Testis (tissue), 3 donors: ENCODE results near the gene OCSTAMP. TPM values are rescaled to one million over a fixed set of nuclear protein-coding genes. Genes with fewer than 3 reads are reported as not detected.

ENCODE experiments used
- DNase-seq: peaks from one replicate; pipeline ENCODE4 v3.0.0-alpha.2; 2019
- H3K27ac ChIP-seq, 2 donors: fragments of 200-600 bp; sonication (generic); one replicate each; pipeline ENCODE4 v1.5.1; 2019
- H3K27me3 ChIP-seq: fragments of 200-600 bp; sonication (generic); one replicate; pipeline ENCODE4 v1.5.1; 2019
- H3K36me3 ChIP-seq: fragments of 200-600 bp; sonication (generic); one replicate; pipeline ENCODE4 v1.5.1; 2017; ENCODE audit warnings: low read depth; ENCODE audit errors: missing control alignments
- H3K4me1 ChIP-seq: fragments of 200-600 bp; sonication (generic); one replicate; pipeline ENCODE4 v1.5.1; 2019
- H3K4me3 ChIP-seq, 2 donors: fragments of 200-600 bp; sonication (generic); one replicate each; pipeline ENCODE4 v1.5.1; 2017 to 2019
- H3K9me3 ChIP-seq: fragments of 200-600 bp; sonication (generic); one replicate; pipeline ENCODE4 v1.5.1; 2017
- CTCF ChIP-seq, 3 experiments: fragments of 450-650 bp in 2 of 3; fragments of 200-600 bp in 1 of 3; sonication (generic) in 1 of 3; IDR thresholded peaks; one replicate each; pipeline ENCODE4 v1.5.1; 2016 to 2019; ENCODE audit warnings: antibody characterized with exemption in 3 of 3, mild to moderate bottlenecking in 2 of 3, moderate library complexity in 1 of 3
- POLR2A ChIP-seq: fragments of 450-650 bp; IDR thresholded peaks from one replicate; pipeline ENCODE4 v1.6.1; 2017; ENCODE audit warnings: antibody characterized with exemption, mild to moderate bottlenecking, moderate library complexity
- WGBS, 2 donors: methylation state at CpG; one replicate each; pipeline ENCODE4 v1.1.5; 2018; 5-methylcytosine and 5-hydroxymethylcytosine counted together
- intact Hi-C: fragments of 100-400 bp; cut with DNase I; formaldehyde crosslinking; loops from one replicate; pipeline ENCODE4 v1.15.1; 2023; ENCODE audit warnings: low total_unique reads
- polyA plus RNA-seq: library from polyadenylated mRNA; stranded (reverse); fragments of 350-450 nt; fragmentation: Illumina TruSeq; extraction: RNeasy Lipid Tissue Mini Kit (QIAGEN cat#74804); gene quantifications from one replicate; pipeline ENCODE4 v1.2.3, GENCODE V29; 2014; ENCODE audit warnings: low read depth, low replicate concordance; ENCODE audit not compliant: insufficient read depth
- total RNA-seq, 2 donors: library from RNA; depleted of rRNA; stranded (reverse); fragments of >200 nt; gene quantifications; one replicate each; pipeline ENCODE4 v1.2.3, GENCODE V29; 2016

OCSTAMP gene
- total and polyA plus RNA-seq, 3 donors from 2014 or later: 0.25 to 0.56 TPM; not detected in 1

DNA sequence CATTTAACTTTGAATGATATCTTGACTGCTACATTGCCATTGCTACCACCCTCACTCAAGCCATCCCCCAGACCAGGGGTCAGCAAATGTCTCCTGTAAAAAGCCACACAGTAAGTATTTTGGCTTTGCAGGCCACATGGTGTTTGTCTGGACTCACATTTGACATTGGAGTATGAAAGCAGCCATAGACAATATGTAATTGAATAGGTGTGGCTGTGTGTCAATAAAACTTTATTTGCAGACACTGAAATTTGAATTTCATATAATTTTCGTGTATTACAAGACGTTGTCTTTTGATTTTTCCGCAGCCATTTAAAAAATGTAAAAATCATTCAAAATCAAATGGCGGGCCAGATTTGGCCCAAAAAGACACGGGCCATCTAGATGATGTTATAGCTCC lies 36.3 kb upstream of the OCSTAMP start:
- no peak for TF ChIP-seq POLR2A
- TF ChIP-seq CTCF (IDR thresholded peaks at IDR 0.05): no peak
- Histone ChIP-seq H3K9me3 (no peaks in the 10 kb centered on the region), H3K4me3 (no peak overlapping the region), H3K27me3 (no peaks in the 10 kb centered on the region), H3K36me3 (no peaks in the 10 kb centered on the region), H3K4me1 (no peaks in the 10 kb centered on the region), H3K27ac (no peak overlapping the region)
- WGBS, 2 donors: 93 to 98% methylated on average over 5 of the region's 5 CpGs
- intact Hi-C loops: no loop called here
- no peak for DNase-seq

DNA sequence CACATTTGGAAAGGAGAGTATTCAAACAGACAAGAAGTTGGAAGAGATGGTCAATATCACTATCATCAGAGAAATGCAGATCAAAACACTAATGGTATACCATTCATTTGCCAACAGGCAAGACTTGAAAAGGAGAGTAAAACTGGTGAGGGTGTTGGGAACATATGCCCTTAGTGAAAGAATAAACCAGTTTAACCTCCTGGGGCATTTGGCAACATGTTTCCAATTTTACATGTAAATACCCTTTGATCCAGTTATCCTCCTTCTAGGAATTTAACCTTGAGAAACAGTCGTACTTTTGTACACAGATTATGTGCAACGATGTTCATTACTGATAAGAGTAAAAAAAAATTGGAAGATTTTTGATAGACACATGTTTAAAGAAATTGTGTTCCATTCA lies 34.1 kb upstream of the OCSTAMP start:
- Histone ChIP-seq H3K4me3 (no peak overlapping the region), H3K27ac (no peak overlapping the region), H3K36me3 (no peaks in the 10 kb centered on the region), H3K27me3 (no peaks in the 10 kb centered on the region), H3K4me1 (no peaks in the 10 kb centered on the region), H3K9me3 (no peaks in the 10 kb centered on the region)
- no peak for DNase-seq
- TF ChIP-seq CTCF (IDR thresholded peaks at IDR 0.05) (no peak), POLR2A (no peak)
- intact Hi-C loops: no loop called here
- WGBS, 2 donors: 58 to 61% methylated on average over 2 of the region's 2 CpGs

GRCh38 chr20:46583411-46584214 lies 33.2 kb upstream of the OCSTAMP start:
- Histone ChIP-seq H3K9me3 (no peaks in the 10 kb centered on the region), H3K4me1 (no peaks in the 10 kb centered on the region), H3K27ac (no peak overlapping the region), H3K4me3 (no peak overlapping the region), H3K27me3 (no peaks in the 10 kb centered on the region), H3K36me3 (no peaks in the 10 kb centered on the region)
- no peak for DNase-seq
- TF ChIP-seq POLR2A: no peak
- intact Hi-C loops: no loop called here
- WGBS, 2 donors: 79 to 86% methylated on average over 13 to 17 of the region's 17 CpGs

GRCh38 chr20:46582648-46583047 lies 32.2 kb upstream of the OCSTAMP start:
- no peak overlapping the region for H3K27ac ChIP-seq
- no peaks in the 10 kb centered on the region for H3K4me1 ChIP-seq
- no peak for DNase-seq
- WGBS, 2 donors: 91 to 97% methylated on average over 5 of the region's 5 CpGs
- TF ChIP-seq POLR2A (no peak), CTCF (IDR thresholded peaks at IDR 0.05) (no peak)
- no peaks in the 10 kb centered on the region for H3K27me3 ChIP-seq
- intact Hi-C loops: no loop called here
- no peaks in the 10 kb centered on the region for H3K36me3 ChIP-seq
- H3K4me3 ChIP-seq: no peak overlapping the region
- no peaks in the 10 kb centered on the region for H3K9me3 ChIP-seq

- 84 to 86% methylated on average over 3 of the region's 3 CpGs for WGBS, 2 donors
- Histone ChIP-seq H3K36me3 (no peaks in the 10 kb centered on the region), H3K9me3 (no peaks in the 10 kb centered on the region), H3K4me3 (no peak overlapping the region), H3K4me1 (no peaks in the 10 kb centered on the region), H3K27ac (no peak overlapping the region), H3K27me3 (no peaks in the 10 kb centered on the region)
- intact Hi-C loops: no loop called here
- DNase-seq: no peak
- no peak for TF ChIP-seq POLR2A
- no peak for TF ChIP-seq CTCF (IDR thresholded peaks at IDR 0.05)
These were observed 30.9 kb upstream of the OCSTAMP start for GRCh38 chr20:46581391-46581790.
